ENCODE data around the gene AP2S1.
"Not testable (repeated sequence)": the region's sequence is repeated elsewhere in the genome, so short reads cannot be mapped to it uniquely, and the experiment has no call there.

Gene AP2S1

DNA sequence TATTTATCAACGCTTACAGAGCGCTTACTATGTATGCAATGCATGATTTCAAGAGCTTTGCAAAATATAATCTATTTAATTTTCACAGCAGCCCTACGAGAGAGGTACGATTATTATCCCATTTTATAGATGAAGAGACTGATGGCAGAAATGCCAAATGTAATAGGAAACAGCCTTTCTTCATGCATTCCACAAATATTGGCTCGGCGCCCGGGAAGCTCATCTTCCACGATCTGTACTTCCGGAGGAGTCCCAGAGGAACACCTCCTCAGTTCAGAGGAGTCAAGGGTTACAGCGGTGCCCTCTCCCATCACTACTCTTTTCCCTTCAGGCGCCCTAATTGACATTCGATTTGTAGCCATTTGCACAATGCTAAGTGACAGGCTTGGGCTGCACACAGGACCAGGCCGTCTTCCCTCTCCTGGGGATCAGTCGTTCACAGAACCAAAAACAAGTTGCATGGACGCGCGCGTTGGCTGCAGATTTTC, 9.0 kb upstream of the AP2S1 start:
- no peak for DNase-seq (ENCODE audit: low read depth, low spot score)
- Histone ChIP-seq H3K4me3 (ENCODE audit: low read length) (peak overlapping the region; percentile 26; the same call in 1 of the 2 replicates), H3K27ac (ENCODE audit: low read length) (no peak overlapping the region), H3K36me3 (ENCODE audit: control insufficient read depth, insufficient read depth, low read length) (no peaks in the 10 kb centered on the region), H3K9me3 (ENCODE audit: control insufficient read depth, insufficient read depth, low read length) (no peaks in the 10 kb centered on the region), H3K27me3 (ENCODE audit: control insufficient read depth, insufficient read depth, low read length) (no peaks in the 10 kb centered on the region), H3K4me1 (ENCODE audit: control insufficient read depth, insufficient read depth, low read length) (no peaks in the 10 kb centered on the region)
- no CpG with 5 or more reads among the region's 18 CpGs for WGBS (ENCODE audit: insufficient coverage, insufficient read length)

GRCh38 chr19:46856062-46857022, 5.7 kb upstream of the AP2S1 start:
- peak; percentile 88 for DNase-seq (ENCODE audit: low read depth, low spot score)
- Histone ChIP-seq H3K4me3 (ENCODE audit: low read length) (no peak overlapping the region), H3K9me3 (ENCODE audit: control insufficient read depth, insufficient read depth, low read length) (no peaks in the 10 kb centered on the region), H3K27me3 (ENCODE audit: control insufficient read depth, insufficient read depth, low read length) (no peaks in the 10 kb centered on the region), H3K4me1 (ENCODE audit: control insufficient read depth, insufficient read depth, low read length) (no peaks in the 10 kb centered on the region), H3K36me3 (ENCODE audit: control insufficient read depth, insufficient read depth, low read length) (no peaks in the 10 kb centered on the region), H3K27ac (ENCODE audit: low read length) (no peak overlapping the region)
- no CpG with 5 or more reads among the region's 41 CpGs for WGBS (ENCODE audit: insufficient coverage, insufficient read length)

- H3K27ac ChIP-seq (ENCODE audit: low read length); H3K4me1 ChIP-seq (ENCODE audit: control insufficient read depth, insufficient read depth, low read length); H3K9me3 ChIP-seq (ENCODE audit: control insufficient read depth, insufficient read depth, low read length); H3K36me3 ChIP-seq (ENCODE audit: control insufficient read depth, insufficient read depth, low read length); H3K27me3 ChIP-seq (ENCODE audit: control insufficient read depth, insufficient read depth, low read length); DNase-seq (ENCODE audit: low read depth, low spot score); H3K4me3 ChIP-seq (ENCODE audit: low read length): not testable (repeated sequence)
- no CpG with 5 or more reads among the region's 13 CpGs for WGBS (ENCODE audit: insufficient coverage, insufficient read length)
Observed at GRCh38 chr19:46854698-46855097, 4.1 kb upstream of the AP2S1 start.

DNA sequence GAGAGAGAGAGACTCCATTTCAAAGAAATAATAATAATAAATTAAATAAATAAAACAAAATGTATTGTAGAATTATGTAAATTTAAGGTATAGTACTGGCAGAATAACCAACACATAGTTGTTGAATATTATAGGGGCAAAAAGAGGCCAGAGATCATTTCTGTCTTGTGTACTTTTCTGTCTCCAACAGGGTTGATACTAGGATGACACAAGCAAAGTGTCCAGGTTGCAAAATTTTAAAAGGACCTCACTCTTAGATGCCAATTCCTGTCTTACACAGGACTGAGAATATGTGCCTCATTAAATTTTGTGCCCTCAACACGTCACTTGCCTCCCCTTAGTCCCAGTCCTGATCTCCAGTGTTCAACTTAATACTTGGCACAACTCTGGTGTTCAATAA, 2.2 kb upstream of the AP2S1 start:
- Histone ChIP-seq H3K27ac (ENCODE audit: low read length) (no peak overlapping the region), H3K9me3 (ENCODE audit: control insufficient read depth, insufficient read depth, low read length) (no peaks in the 10 kb centered on the region), H3K36me3 (ENCODE audit: control insufficient read depth, insufficient read depth, low read length) (no peaks in the 10 kb centered on the region), H3K27me3 (ENCODE audit: control insufficient read depth, insufficient read depth, low read length) (no peaks in the 10 kb centered on the region), H3K4me1 (ENCODE audit: control insufficient read depth, insufficient read depth, low read length) (no peaks in the 10 kb centered on the region), H3K4me3 (ENCODE audit: low read length) (no peak overlapping the region)
- WGBS (ENCODE audit: insufficient coverage, insufficient read length) = no CpG with 5 or more reads among the region's 1 CpG
- no peak for DNase-seq (ENCODE audit: low read depth, low spot score)

- no CpG with 5 or more reads among the region's 5 CpGs for WGBS (ENCODE audit: insufficient coverage, insufficient read length)
- H3K27ac ChIP-seq (ENCODE audit: low read length) = no peak overlapping the region
- no peaks in the 10 kb centered on the region for H3K27me3 ChIP-seq (ENCODE audit: control insufficient read depth, insufficient read depth, low read length)
- no peaks in the 10 kb centered on the region for H3K9me3 ChIP-seq (ENCODE audit: control insufficient read depth, insufficient read depth, low read length)
- no peak for DNase-seq (ENCODE audit: low read depth, low spot score)
- peak overlapping the region; percentile 97; the same call in 1 of the 2 replicates for H3K4me3 ChIP-seq (ENCODE audit: low read length)
- H3K36me3 ChIP-seq (ENCODE audit: control insufficient read depth, insufficient read depth, low read length) = 0 out of 2 replicates have a peak, but pooled peaks cover 4% of the 10 kb centered on the region
- no peaks in the 10 kb centered on the region for H3K4me1 ChIP-seq (ENCODE audit: control insufficient read depth, insufficient read depth, low read length)
Observed at GRCh38 chr19:46849610-46850009, 1.0 kb downstream of the AP2S1 start.

GRCh38 chr19:46848389-46848788, 2.3 kb downstream of the AP2S1 start:
- H3K27ac ChIP-seq (ENCODE audit: low read length) = no peak overlapping the region
- H3K4me3 ChIP-seq (ENCODE audit: low read length) = no peak overlapping the region
- no CpG with 5 or more reads among the region's 2 CpGs for WGBS (ENCODE audit: insufficient coverage, insufficient read length)
- no peak for DNase-seq (ENCODE audit: low read depth, low spot score)
- peaks cover 6% of the 10 kb centered on the region; the same call in 1 of the 2 replicates for H3K36me3 ChIP-seq (ENCODE audit: control insufficient read depth, insufficient read depth, low read length)
- H3K9me3 ChIP-seq (ENCODE audit: control insufficient read depth, insufficient read depth, low read length) = no peaks in the 10 kb centered on the region
- no peaks in the 10 kb centered on the region for H3K4me1 ChIP-seq (ENCODE audit: control insufficient read depth, insufficient read depth, low read length)
- H3K27me3 ChIP-seq (ENCODE audit: control insufficient read depth, insufficient read depth, low read length) = no peaks in the 10 kb centered on the region

GRCh38 chr19:46847528-46847927, 3.1 kb downstream of the AP2S1 start:
- Histone ChIP-seq H3K27me3 (ENCODE audit: control insufficient read depth, insufficient read depth, low read length) (no peaks in the 10 kb centered on the region), H3K4me1 (ENCODE audit: control insufficient read depth, insufficient read depth, low read length) (no peaks in the 10 kb centered on the region), H3K9me3 (ENCODE audit: control insufficient read depth, insufficient read depth, low read length) (no peaks in the 10 kb centered on the region), H3K36me3 (ENCODE audit: control insufficient read depth, insufficient read depth, low read length) (peaks cover 11% of the 10 kb centered on the region; the same call in 1 of the 2 replicates), H3K4me3 (ENCODE audit: low read length) (no peak overlapping the region), H3K27ac (ENCODE audit: low read length) (no peak overlapping the region)
- no CpG with 5 or more reads among the region's 11 CpGs for WGBS (ENCODE audit: insufficient coverage, insufficient read length)
- no peak for DNase-seq (ENCODE audit: low read depth, low spot score)

- no peaks in the 10 kb centered on the region for H3K4me1 ChIP-seq (ENCODE audit: control insufficient read depth, insufficient read depth, low read length)
- DNase-seq (ENCODE audit: low read depth, low spot score) = no peak
- peaks cover 16% of the 10 kb centered on the region; the same call in 1 of the 2 replicates for H3K36me3 ChIP-seq (ENCODE audit: control insufficient read depth, insufficient read depth, low read length)
- H3K27me3 ChIP-seq (ENCODE audit: control insufficient read depth, insufficient read depth, low read length) = no peaks in the 10 kb centered on the region
- no CpG with 5 or more reads among the region's 19 CpGs for WGBS (ENCODE audit: insufficient coverage, insufficient read length)
- no peak overlapping the region for H3K27ac ChIP-seq (ENCODE audit: low read length)
- H3K9me3 ChIP-seq (ENCODE audit: control insufficient read depth, insufficient read depth, low read length) = no peaks in the 10 kb centered on the region
- H3K4me3 ChIP-seq (ENCODE audit: low read length) = no peak overlapping the region
Observed at GRCh38 chr19:46845959-46846459, 4.6 kb downstream of the AP2S1 start.

- H3K9me3 ChIP-seq (ENCODE audit: control insufficient read depth, insufficient read depth, low read length) = no peaks in the 10 kb centered on the region
- H3K36me3 ChIP-seq (ENCODE audit: control insufficient read depth, insufficient read depth, low read length) = peaks cover 19% of the 10 kb centered on the region; the same call in 1 of the 2 replicates
- no peaks in the 10 kb centered on the region for H3K4me1 ChIP-seq (ENCODE audit: control insufficient read depth, insufficient read depth, low read length)
- H3K4me3 ChIP-seq (ENCODE audit: low read length) = no peak overlapping the region
- H3K27ac ChIP-seq (ENCODE audit: low read length) = no peak overlapping the region
- WGBS (ENCODE audit: insufficient coverage, insufficient read length) = no CpG with 5 or more reads among the region's 9 CpGs
- no peaks in the 10 kb centered on the region for H3K27me3 ChIP-seq (ENCODE audit: control insufficient read depth, insufficient read depth, low read length)
- DNase-seq (ENCODE audit: low read depth, low spot score) = no peak
Observed at GRCh38 chr19:46844067-46844489, 6.6 kb downstream of the AP2S1 start.

- no peaks in the 10 kb centered on the region for H3K27me3 ChIP-seq (ENCODE audit: control insufficient read depth, insufficient read depth, low read length)
- no peak for DNase-seq (ENCODE audit: low read depth, low spot score)
- no peak overlapping the region for H3K4me3 ChIP-seq (ENCODE audit: low read length)
- H3K27ac ChIP-seq (ENCODE audit: low read length) = no peak overlapping the region
- no peaks in the 10 kb centered on the region; the same call in 1 of the 2 replicates for H3K4me1 ChIP-seq (ENCODE audit: control insufficient read depth, insufficient read depth, low read length)
- H3K9me3 ChIP-seq (ENCODE audit: control insufficient read depth, insufficient read depth, low read length) = no peaks in the 10 kb centered on the region
- H3K36me3 ChIP-seq (ENCODE audit: control insufficient read depth, insufficient read depth, low read length) = peaks cover 27% of the 10 kb centered on the region
- WGBS (ENCODE audit: insufficient coverage, insufficient read length) = no CpG with 5 or more reads among the region's 11 CpGs
Observed at GRCh38 chr19:46842791-46843190, 7.9 kb downstream of the AP2S1 start.
